K562 (cell line): Measurements from ENCODE around the gene SLC24A1. TPM values are rescaled to one million over a fixed set of nuclear protein-coding genes. Genes with fewer than 3 reads are reported as not detected.

Source experiments
- ATAC-seq: fragments of 200-7000 bp; cut with Tn5 transposase; 3 replicates; pipeline ENCODE4 v1.9.1; 2020; ENCODE audit warnings: moderate library complexity
- BruUV-seq: library from RNA; stranded (reverse); fragments of 400-500 nt; replicated peaks from 2 replicates; lab custom pipeline; 2021; lab: Mats Ljungman, UMichigan
- CTCF ChIA-PET: fragments of 300-600 bp; formaldehyde crosslinking; extraction: SDS; loops from one replicate; lab custom pipeline; 2021; ENCODE audit warnings: low intra/inter-chr PET ratio; lab: Yijun Ruan, JAX
- POLR2A ChIA-PET: fragments of 300-600, 350-650 bp; sonication (Branson Sonifier 250); formaldehyde crosslinking; extraction: SDS; loops from one replicate; lab custom pipeline; 2021; ENCODE audit warnings: antibody characterized with exemption, inconsistent platforms; lab: Yijun Ruan, JAX
- DNase-seq, 4 experiments: peaks; one replicate each; pipeline versions ENCODE4 v3.0.0 to v3.0.0-alpha.2; 2011 to 2018; ENCODE audit warnings: low spot score in 3 of 4, mixed read lengths in 3 of 4; ENCODE audit errors: extremely low read depth in 1 of 4
- FAIRE-seq: peaks from 2 replicates; lab custom pipeline; 2011; peaks lifted over from hg19 to GRCh38; lab: Jason Lieb, UNC
- H2AFZ ChIP-seq: 2 replicates; pipeline ENCODE4 v1.6.0; 2011; ENCODE audit warnings: low read depth, low read length, control low read depth, inconsistent platforms
- H3K27ac ChIP-seq: fragments of 200-600 bp; 3 replicates; pipeline ENCODE4 v1.8.0; 2011; ENCODE audit warnings: low read depth, mild to moderate bottlenecking, control low read depth, inconsistent platforms, low read length, moderate library complexity, mixed read lengths; ENCODE audit errors: extremely low read depth
- H3K27me3 ChIP-seq, 2 experiments: fragments of 300-600 bp in 1 of 2; 2 replicates in 1 of 2; 3 replicates in 1 of 2; pipeline versions ENCODE4 v1.6.0 to v1.8.0; 2011; ENCODE audit warnings: inconsistent platforms in 2 of 2, low read length in 2 of 2, mild to moderate bottlenecking in 1 of 2, mixed read lengths in 1 of 2, moderate library complexity in 1 of 2; ENCODE audit not compliant: control insufficient read depth in 2 of 2, insufficient read depth in 2 of 2
- H3K36me3 ChIP-seq: fragments of 300-600 bp; 3 replicates; pipeline ENCODE4 v1.8.0; 2011; ENCODE audit warnings: mild to moderate bottlenecking, low read length, inconsistent platforms; ENCODE audit not compliant: control insufficient read depth, insufficient read depth
- H3K4me1 ChIP-seq, 2 experiments: fragments of 200-600 bp in 1 of 2; replicated peaks in 1 of 2; 2 replicates in 1 of 2; 3 replicates in 1 of 2; pipeline versions ENCODE4 v1.5.1 to v1.8.0; 2011; ENCODE audit warnings: inconsistent platforms in 2 of 2, low read length in 2 of 2, mild to moderate bottlenecking in 1 of 2, mixed read lengths in 1 of 2, moderate library complexity in 1 of 2; ENCODE audit not compliant: control insufficient read depth in 2 of 2, insufficient read depth in 2 of 2
- H3K4me2 ChIP-seq: 2 replicates; pipeline ENCODE4 v1.6.1; 2011; ENCODE audit warnings: low read length, control low read depth, inconsistent platforms, mixed read lengths; ENCODE audit not compliant: insufficient read depth
- H3K4me3 ChIP-seq: fragments of 200-600 bp; sonication (generic), shearing (Covaris generic); 2 replicates; pipeline ENCODE4 v1.5.1; 2016; ENCODE audit warnings: control low read depth, inconsistent platforms
- H3K79me2 ChIP-seq: fragments of 200-600 bp; 3 replicates; pipeline ENCODE4 v1.8.0; 2011; ENCODE audit warnings: low read length, inconsistent platforms; ENCODE audit not compliant: control insufficient read depth, insufficient read depth
- H3K9ac ChIP-seq, 2 experiments: 2 replicates each; pipeline versions ENCODE4 v1.6.0 to v1.6.1; 2011; ENCODE audit warnings: low read depth in 2 of 2, low read length in 2 of 2, control low read depth in 1 of 2, inconsistent platforms in 1 of 2, mild to moderate bottlenecking in 1 of 2, mixed read lengths in 1 of 2; ENCODE audit not compliant: insufficient read depth in 1 of 2
- H3K9me1 ChIP-seq: one replicate; pipeline ENCODE4 v1.6.0; 2011; ENCODE audit warnings: inconsistent platforms, mild to moderate bottlenecking, low read length, moderate library complexity; ENCODE audit not compliant: control insufficient read depth, insufficient read depth
- H3K9me3 ChIP-seq: replicated peaks from 2 replicates; pipeline ENCODE4 v1.5.1; 2011; ENCODE audit warnings: low read depth, low read length, inconsistent platforms; ENCODE audit not compliant: control insufficient read depth, insufficient read depth
- H4K20me1 ChIP-seq: replicated peaks from 2 replicates; pipeline ENCODE4 v1.6.1; 2011; ENCODE audit warnings: low read length, inconsistent platforms, mixed read lengths; ENCODE audit not compliant: control insufficient read depth, insufficient read depth
- BACH1 ChIP-seq: fragments of 200-800 bp; sonication (Bioruptor generic); IDR thresholded peaks from 2 replicates; pipeline ENCODE4 v1.6.1; 2016; ENCODE audit warnings: missing genetic modification characterization, missing compliant biosample characterization
- BRD9 ChIP-seq: fragments of 450-650 bp; IDR thresholded peaks from 2 replicates; pipeline ENCODE4 v1.6.1; 2018; ENCODE audit warnings: low read depth; ENCODE audit not compliant: partially characterized antibody
- E4F1 ChIP-seq: fragments of 250-450 bp; sonication (Bioruptor Pico); IDR thresholded peaks from 2 replicates; pipeline ENCODE4 v1.5.0; 2021; ENCODE audit warnings: mild to moderate bottlenecking, borderline replicate concordance
- EGR1 ChIP-seq: fragments of 450-650 bp; conservative IDR thresholded peaks from 2 replicates; pipeline ENCODE4 v1.6.1; 2017; ENCODE audit warnings: mild to moderate bottlenecking
- GABPA ChIP-seq: fragments of 200-800 bp; sonication (Bioruptor generic); conservative IDR thresholded peaks from 2 replicates; pipeline ENCODE4 v1.6.1; 2016; ENCODE audit warnings: low read depth, missing genetic modification characterization, missing compliant biosample characterization
- HDGF ChIP-seq: fragments of 450-650 bp; IDR thresholded peaks from 2 replicates; pipeline ENCODE4 v1.6.1; 2016
- IRF1 ChIP-seq: sonication (generic); formaldehyde crosslinking; IDR thresholded peaks from 2 replicates; pipeline ENCODE4 v1.8.0; 2022; ENCODE audit warnings: missing genetic modification reagents, mild to moderate bottlenecking, borderline replicate concordance
- KAT2B ChIP-seq: IDR thresholded peaks from one replicate; pipeline ENCODE4 v1.6.1; 2012; ENCODE audit warnings: low read depth, mild to moderate bottlenecking, control low read depth, inconsistent platforms, low read length, moderate library complexity
- KLF1 ChIP-seq: fragments of 450-650 bp; IDR thresholded peaks from 2 replicates; pipeline ENCODE4 v1.6.1; 2016; ENCODE audit warnings: missing genetic modification characterization, missing compliant biosample characterization
- MTA3 ChIP-seq: fragments of 450-650 bp; formaldehyde crosslinking; IDR thresholded peaks from 2 replicates; pipeline ENCODE4 v1.6.1; 2017; ENCODE audit warnings: mild to moderate bottlenecking, borderline replicate concordance
- PCBP2 ChIP-seq: fragments of 200-400 bp; formaldehyde crosslinking; IDR thresholded peaks from 2 replicates; pipeline ENCODE4 v1.6.1; 2018; ENCODE audit warnings: low read length, low read depth, mild to moderate bottlenecking, moderate library complexity; ENCODE audit not compliant: poor library complexity, severe bottlenecking
- PRDM10 ChIP-seq: fragments of 450-650 bp; IDR thresholded peaks from 2 replicates; pipeline ENCODE4 v1.6.1; 2018; ENCODE audit not compliant: partially characterized antibody
- RBM34 ChIP-seq: fragments of 200-400 bp; formaldehyde crosslinking; IDR thresholded peaks from 2 replicates; pipeline ENCODE4 v1.6.1; 2018; ENCODE audit warnings: low read length, borderline replicate concordance; ENCODE audit not compliant: insufficient read depth
- XRCC4 ChIP-seq: IDR thresholded peaks from one replicate; pipeline ENCODE4 v1.6.1; 2011; ENCODE audit not compliant: insufficient read depth, insufficient read length; ENCODE audit errors: extremely low read depth
- ZNF551 ChIP-seq: fragments of 250-450 bp; sonication (Bioruptor Pico); IDR thresholded peaks from 2 replicates; pipeline ENCODE4 v1.5.0; 2021; ENCODE audit warnings: mild to moderate bottlenecking, moderate library complexity
- ZNF696 ChIP-seq: fragments of 250-450 bp; sonication (Bioruptor Pico); conservative IDR thresholded peaks from 2 replicates; pipeline ENCODE4 v1.4.0; 2020; ENCODE audit warnings: mild to moderate bottlenecking, moderate library complexity
- WGBS: fragments of 100-300 bp; shearing (Covaris generic); methylation state at CpG from one replicate; pipeline ENCODE4 v1.1.6; 2016; ENCODE audit warnings: low coverage, mixed read lengths; ENCODE audit not compliant: insufficient coverage; ENCODE audit errors: missing lambda C conversion rate; 5-methylcytosine and 5-hydroxymethylcytosine counted together
- in situ Hi-C: fragments of 300-500 bp; cut with MboI; formaldehyde crosslinking; loops from 4 replicates; pipeline ENCODE4 v1.15.0; 2018; ENCODE audit warnings: inconsistent platforms, mixed read lengths
- intact Hi-C: fragments of 100-400 bp; cut with micrococcal nuclease; formaldehyde crosslinking; loops from 2 replicates; pipeline ENCODE4 v1.14.2; 2022
- polyA plus RNA-seq, 8 experiments: library from polyadenylated mRNA; depleted of rRNA in 4 of 8; stranded (reverse) in 5 of 8; unstranded in 3 of 8; fragments of >200 nt; fragmentation: Nextera tagmentation in 2 of 8; fragmentation: Illumina TruSeq in 1 of 8; extraction: Ambion mirVana in 2 of 8; extraction: Trizol in 1 of 8; gene quantifications; 2 replicates each; pipeline versions ENCODE4 v1.2.1 to v1.2.3, GENCODE V29; 2011 to 2014; ENCODE audit warnings: inconsistent platforms in 1 of 8, missing spikeins in 1 of 8
- total RNA-seq, 7 experiments: library from RNA; depleted of rRNA in 6 of 7; stranded (reverse); fragments of >200 nt in 6 of 7; fragmentation: Illumina TruSeq in 2 of 7; extraction: Trizol in 2 of 7; gene quantifications; 2 replicates each; pipeline versions ENCODE4 v1.2.1 to v1.2.3, GENCODE V29; 2011 to 2021; ENCODE audit warnings: low replicate concordance in 1 of 7

SLC24A1 gene
- total and polyA plus RNA-seq, 9 of the 15 experiments (the other 6 are each of a cell fraction or from before 2014, with no cell fraction given) = 3.1 to 8.2 (median 5.5) TPM

- WGBS = 100% methylated on average over 1 of the region's 1 CpG
- Histone ChIP-seq H3K27ac (no peak overlapping the region), H3K4me2 (no peak overlapping the region), H3K36me3 (peaks cover 4% of the 10 kb centered on the region; the same call in 2 of the 3 replicates), H3K9ac (no peak overlapping the region), H4K20me1 (no peaks in the 10 kb centered on the region), H3K79me2 (no peaks in the 10 kb centered on the region), H3K9me3 (no peaks in the 10 kb centered on the region), H3K4me3 (no peak overlapping the region)
- FAIRE-seq = no peak
- DNase-seq = no peak
- CTCF ChIA-PET = no interaction called here
- no TSS peak for BruUV-seq
- peak; percentile 17; the same call in 1 of the 3 replicates for ATAC-seq
- POLR2A ChIA-PET = interaction anchor here (0.6 to 1.5 kb wide), 4 partner anchors 10 to 509 kb away, joined by 3 to 11 read pairs (median 3); no protein-coding TSS in a partner anchor
- intact Hi-C loops = no loop called here
- TF ChIP-seq PRDM10 (no peak), ZNF696 (CRISPR knock-in tag) (no peak), MTA3 (no peak), KLF1 (tag) (no peak), XRCC4 (no peak), GABPA (tag) (no peak), EGR1 (no peak), HDGF (no peak), RBM34 (no peak), ZNF551 (CRISPR knock-in tag) (no peak), BACH1 (tag) (no peak), PCBP2 (no peak), IRF1 (CRISPR knock-in tag) (no peak), E4F1 (no peak), KAT2B (no peak), BRD9 (no peak)
- TF ChIP-seq, all 486 proteins: peak for 0
- H3K27me3 ChIP-seq = no peaks in the 10 kb centered on the region
- peaks cover 0 to 7% of the 10 kb centered on the region in 2 experiments; a peak in 2 of 5 replicates for H3K4me1 ChIP-seq
- H2AFZ ChIP-seq = no peak overlapping the region
- in situ Hi-C loops = no loop called here
- H3K9me1 ChIP-seq = no peaks in the 10 kb centered on the region
Measured at GRCh38 chr15:65651042-65651322, 29.2 kb downstream of the SLC24A1 start.
